BLaER1 treated with 17β-estradiol and CSF1 and Interleukin-3, amounts not matched to agents 10 nM and 100 nM (cell line): ENCODE measurements around the gene FZD10.
A peak's percentile ranks its signal among the peaks of the same experiment; 100 is the strongest.

Source experiments
- H3K27ac ChIP-seq, 11 experiments: shearing (Covaris generic); formaldehyde crosslinking; 2 replicates each; pipeline ENCODE4 v1.8.1; 2022
- H3K27me3 ChIP-seq, 11 experiments: shearing (Covaris generic); formaldehyde crosslinking; 2 replicates each; pipeline ENCODE4 v1.8.1; 2022
- H3K36me3 ChIP-seq, 11 experiments: shearing (Covaris generic); formaldehyde crosslinking; 2 replicates each; pipeline ENCODE4 v1.8.1; 2022
- H3K4me1 ChIP-seq, 10 experiments: shearing (Covaris generic); formaldehyde crosslinking; 2 replicates each; pipeline ENCODE4 v1.8.1; 2022
- H3K4me2 ChIP-seq, 11 experiments: shearing (Covaris generic); formaldehyde crosslinking; 2 replicates each; pipeline ENCODE4 v1.8.1; 2022
- H3K4me3 ChIP-seq, 10 experiments: shearing (Covaris generic); formaldehyde crosslinking; 2 replicates each; pipeline ENCODE4 v1.8.1; 2022
- H3K9ac ChIP-seq, 11 experiments: shearing (Covaris generic); formaldehyde crosslinking; 2 replicates each; pipeline ENCODE4 v1.8.1; 2022
- H3K9me3 ChIP-seq, 11 experiments: shearing (Covaris generic); formaldehyde crosslinking; replicated peaks in 1 of 11; 2 replicates each; pipeline ENCODE4 v1.8.1; 2022
- H4K20me1 ChIP-seq, 11 experiments: shearing (Covaris generic); formaldehyde crosslinking; 2 replicates each; pipeline ENCODE4 v1.8.1; 2022
- Cebpa-rat ChIP-seq, 11 experiments: shearing (Covaris generic); IDR thresholded peaks; 2 replicates each; pipeline ENCODE4 v1.8.1; 2022

FZD10 gene

GRCh38 chr12:130136509-130137039, 25.7 kb upstream of the FZD10 start:
- Histone ChIP-seq H3K4me2 (no peak overlapping the region), H3K27me3 (peaks cover 32 to 57% (median 43%) of the 10 kb centered on the region in 11 experiments; a peak in 21 of 22 replicates)

GRCh38 chr12:130137040-130138018, 24.9 kb upstream of the FZD10 start:
- Histone ChIP-seq H3K27me3 (peaks cover 30 to 52% (median 42%) of the 10 kb centered on the region in 11 experiments; a peak in 21 of 22 replicates), H3K27ac (no peak overlapping the region), H3K9me3 (no peaks in the 10 kb centered on the region), H3K4me3 (no peak overlapping the region), H3K4me1 (peaks cover 0 to 35% (median 26%) of the 10 kb centered on the region in 10 experiments; a peak in 18 of 20 replicates), H4K20me1 (peaks cover 0 to 23% (median 5%) of the 10 kb centered on the region in 11 experiments; a peak in 9 of 22 replicates), H3K4me2 (no peak overlapping the region), H3K36me3 (no peaks in the 10 kb centered on the region), H3K9ac (no peak overlapping the region)
- 0 out of 22 replicates have a peak, but pooled peaks of 1 of the 11 experiments have one; percentile 0 for TF ChIP-seq Cebpa-rat (IDR thresholded peaks at IDR 0.05)

More at GRCh38 chr12:130136509-130137039, 25.7 kb upstream of the FZD10 start:
- 0 out of 22 replicates have a peak, but pooled peaks of 1 of the 11 experiments have one; percentile 7 for TF ChIP-seq Cebpa-rat (IDR thresholded peaks at IDR 0.05)
- Histone ChIP-seq H3K27ac (no peak overlapping the region), H3K36me3 (no peaks in the 10 kb centered on the region), H3K4me3 (no peak overlapping the region), H3K9me3 (no peaks in the 10 kb centered on the region), H3K4me1 (peaks cover 0 to 34% (median 26%) of the 10 kb centered on the region in 10 experiments; a peak in 18 of 20 replicates), H3K9ac (no peak overlapping the region), H4K20me1 (peaks cover 0 to 29% (median 5%) of the 10 kb centered on the region in 11 experiments; a peak in 9 of 22 replicates)

GRCh38 chr12:130138478-130138877, 23.8 kb upstream of the FZD10 start:
- Histone ChIP-seq H3K4me1 (peaks cover 0 to 26% (median 20%) of the 10 kb centered on the region in 10 experiments; a peak in 18 of 20 replicates), H3K9me3 (no peaks in the 10 kb centered on the region), H3K9ac (no peak overlapping the region), H3K4me3 (no peak overlapping the region), H3K27ac (no peak overlapping the region), H3K27me3 (peaks cover 18 to 41% (median 30%) of the 10 kb centered on the region in 11 experiments; a peak in 21 of 22 replicates), H4K20me1 (peaks cover 0 to 12% (median 0%) of the 10 kb centered on the region in 11 experiments; a peak in 8 of 22 replicates), H3K4me2 (no peak overlapping the region), H3K36me3 (no peaks in the 10 kb centered on the region)
- TF ChIP-seq Cebpa-rat (IDR thresholded peaks at IDR 0.05) = no peak

GRCh38 chr12:130139567-130140421, 22.5 kb upstream of the FZD10 start:
- TF ChIP-seq Cebpa-rat (IDR thresholded peaks at IDR 0.05) = no peak
- H3K27me3 ChIP-seq = peaks cover 6 to 34% (median 26%) of the 10 kb centered on the region in 11 experiments; a peak in 18 of 22 replicates
- H3K9ac ChIP-seq = no peak overlapping the region
- H4K20me1 ChIP-seq = peaks cover 0 to 5% (median 0%) of the 10 kb centered on the region in 11 experiments; a peak in 3 of 22 replicates
- H3K36me3 ChIP-seq = no peaks in the 10 kb centered on the region
- no peaks in the 10 kb centered on the region for H3K9me3 ChIP-seq
- H3K4me1 ChIP-seq = peaks cover 0 to 14% (median 7%) of the 10 kb centered on the region in 10 experiments; a peak in 13 of 20 replicates
- peak overlapping the region in 2 of 11 experiments; percentile 19 to 24; a peak in 1 of 22 replicates for H3K4me2 ChIP-seq
- no peak overlapping the region for H3K4me3 ChIP-seq
- H3K27ac ChIP-seq = no peak overlapping the region

- no peaks in the 10 kb centered on the region for H3K36me3 ChIP-seq
- peak overlapping the region in 8 of 11 experiments; percentile 8 to 60 (median 30); a peak in 12 of 22 replicates for H3K4me2 ChIP-seq
- H3K27me3 ChIP-seq = peaks cover 6 to 41% (median 24%) of the 10 kb centered on the region in 11 experiments; a peak in 18 of 22 replicates
- no peak overlapping the region for H3K4me3 ChIP-seq
- no peak overlapping the region for H3K27ac ChIP-seq
- H4K20me1 ChIP-seq = peaks cover 0 to 9% (median 0%) of the 10 kb centered on the region in 11 experiments; a peak in 3 of 22 replicates
- peaks cover 0 to 14% (median 6%) of the 10 kb centered on the region in 10 experiments; a peak in 11 of 20 replicates for H3K4me1 ChIP-seq
- no peak overlapping the region for H3K9ac ChIP-seq
- no peak for TF ChIP-seq Cebpa-rat (IDR thresholded peaks at IDR 0.05)
- H3K9me3 ChIP-seq = no peaks in the 10 kb centered on the region
These were observed 21.2 kb upstream of the FZD10 start for GRCh38 chr12:130141105-130141504.

- no peak for TF ChIP-seq Cebpa-rat (IDR thresholded peaks at IDR 0.05)
- Histone ChIP-seq H4K20me1 (peaks cover 0 to 9% (median 0%) of the 10 kb centered on the region in 11 experiments; a peak in 5 of 22 replicates), H3K4me1 (peaks cover 0 to 14% (median 6%) of the 10 kb centered on the region in 10 experiments; a peak in 11 of 20 replicates), H3K4me3 (no peak overlapping the region), H3K27me3 (peaks cover 6 to 38% (median 24%) of the 10 kb centered on the region in 11 experiments; a peak in 17 of 22 replicates), H3K27ac (no peak overlapping the region), H3K4me2 (0 out of 22 replicates have a peak overlapping the region, but pooled peaks of 1 of the 11 experiments have one; percentile 60), H3K9ac (no peak overlapping the region), H3K9me3 (no peaks in the 10 kb centered on the region), H3K36me3 (no peaks in the 10 kb centered on the region)
These were observed 20.2 kb upstream of the FZD10 start for GRCh38 chr12:130141901-130142683.

GRCh38 chr12:130142736-130143135, 19.5 kb upstream of the FZD10 start:
- peaks cover 0 to 10% (median 0%) of the 10 kb centered on the region in 11 experiments; a peak in 6 of 22 replicates for H4K20me1 ChIP-seq
- peaks cover 0 to 15% (median 7%) of the 10 kb centered on the region in 10 experiments; a peak in 14 of 20 replicates for H3K4me1 ChIP-seq
- peaks cover 5 to 38% (median 21%) of the 10 kb centered on the region in 11 experiments; a peak in 16 of 22 replicates for H3K27me3 ChIP-seq
- H3K27ac ChIP-seq = no peak overlapping the region
- no peak for TF ChIP-seq Cebpa-rat (IDR thresholded peaks at IDR 0.05)
- no peaks in the 10 kb centered on the region for H3K9me3 ChIP-seq
- no peak overlapping the region for H3K4me2 ChIP-seq
- H3K9ac ChIP-seq = no peak overlapping the region
- H3K4me3 ChIP-seq = no peak overlapping the region
- H3K36me3 ChIP-seq = no peaks in the 10 kb centered on the region
